SK-N-SH (cell line): ENCODE data around the gene PRKCD. TPM values are rescaled to one million over a fixed set of nuclear protein-coding genes. Genes with fewer than 3 reads are reported as not detected.

Experiments
- polyA plus RNA-seq, 3 experiments: library from polyadenylated mRNA; depleted of rRNA; stranded (reverse); fragments of >200 nt; gene quantifications; 2 replicates each; pipeline ENCODE4 v1.2.3, GENCODE V29; 2012

Gene PRKCD
- polyA plus RNA-seq, 1 of the 3 experiments (the other 2 are of a cell fraction), result 29.0 TPM

Other genes with a start within 250 kb of the PRKCD start
- gene SFMBT1, start 115.1 kb upstream of the PRKCD start, polyA plus RNA-seq (2012; rRNA removed), result 0.62 and 0.72 TPM in 2 replicates
- 13.8 and 22.9 TPM in 2 replicates for gene RFT1, start 30.8 kb upstream of the PRKCD start, polyA plus RNA-seq (2012; rRNA removed)
- 119 and 144 TPM in 2 replicates for gene TKT, start 94.8 kb downstream of the PRKCD start, polyA plus RNA-seq (2012; rRNA removed)
- 12.9 and 17.4 TPM in 2 replicates for gene DCP1A, start 186.3 kb downstream of the PRKCD start, polyA plus RNA-seq (2012; rRNA removed)